Coronary artery (tissue), 2 donors: Measurements from ENCODE around the gene ALDH1L1.

Experiments used
- DNase-seq: peaks from one replicate; pipeline ENCODE4 v3.0.0-alpha.2; 2017; ENCODE audit warnings: low spot score
- H3K27ac ChIP-seq, 2 donors: fragments of 200-600 bp; sonication (generic); one replicate each; pipeline ENCODE4 v1.5.1; 2016 to 2019
- H3K4me3 ChIP-seq: fragments of 200-600 bp; sonication (generic); 2 replicates; pipeline ENCODE4 v1.5.1; 2016; ENCODE audit warnings: mild to moderate bottlenecking, moderate library complexity
- TF ChIP-seq, protein P1 (sequence below): fragments of 200-600 bp; sonication (generic); IDR thresholded peaks from one replicate; pipeline ENCODE4 v1.5.1; 2019; ENCODE audit warnings: antibody characterized with exemption

Gene ALDH1L1

DNA sequence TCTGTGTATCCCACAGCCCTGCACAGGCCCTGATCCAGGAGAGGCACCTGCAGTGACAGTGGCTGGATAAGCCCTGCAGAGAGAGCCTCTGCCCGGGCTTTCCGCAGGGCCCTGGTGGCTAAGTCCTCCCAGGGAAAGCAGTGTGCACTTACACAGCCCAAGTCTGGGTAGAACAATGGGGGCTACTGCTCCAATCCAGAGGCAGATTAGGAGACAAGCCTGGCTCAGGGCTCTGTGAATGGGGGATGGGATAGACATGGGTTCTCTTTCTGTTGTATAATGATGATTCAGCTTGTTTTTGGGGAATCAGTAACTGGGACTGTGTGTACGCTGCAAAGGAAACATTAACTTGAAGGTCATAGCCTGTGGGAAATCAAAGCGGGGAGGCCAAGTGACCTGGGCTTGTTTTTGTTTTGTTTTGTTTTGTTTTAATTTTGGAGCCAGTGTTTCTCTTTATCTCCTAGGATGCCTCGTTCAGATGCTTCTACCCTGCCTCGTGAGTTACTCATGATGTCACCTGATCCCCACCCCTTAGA, 4.1 kb upstream of the ALDH1L1 start:
- TF ChIP-seq, protein P1, sequence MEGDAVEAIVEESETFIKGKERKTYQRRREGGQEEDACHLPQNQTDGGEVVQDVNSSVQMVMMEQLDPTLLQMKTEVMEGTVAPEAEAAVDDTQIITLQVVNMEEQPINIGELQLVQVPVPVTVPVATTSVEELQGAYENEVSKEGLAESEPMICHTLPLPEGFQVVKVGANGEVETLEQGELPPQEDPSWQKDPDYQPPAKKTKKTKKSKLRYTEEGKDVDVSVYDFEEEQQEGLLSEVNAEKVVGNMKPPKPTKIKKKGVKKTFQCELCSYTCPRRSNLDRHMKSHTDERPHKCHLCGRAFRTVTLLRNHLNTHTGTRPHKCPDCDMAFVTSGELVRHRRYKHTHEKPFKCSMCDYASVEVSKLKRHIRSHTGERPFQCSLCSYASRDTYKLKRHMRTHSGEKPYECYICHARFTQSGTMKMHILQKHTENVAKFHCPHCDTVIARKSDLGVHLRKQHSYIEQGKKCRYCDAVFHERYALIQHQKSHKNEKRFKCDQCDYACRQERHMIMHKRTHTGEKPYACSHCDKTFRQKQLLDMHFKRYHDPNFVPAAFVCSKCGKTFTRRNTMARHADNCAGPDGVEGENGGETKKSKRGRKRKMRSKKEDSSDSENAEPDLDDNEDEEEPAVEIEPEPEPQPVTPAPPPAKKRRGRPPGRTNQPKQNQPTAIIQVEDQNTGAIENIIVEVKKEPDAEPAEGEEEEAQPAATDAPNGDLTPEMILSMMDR, result no peak
- Histone ChIP-seq H3K27ac (no peak overlapping the region), H3K4me3 (no peak overlapping the region)
- no peak for DNase-seq

DNA sequence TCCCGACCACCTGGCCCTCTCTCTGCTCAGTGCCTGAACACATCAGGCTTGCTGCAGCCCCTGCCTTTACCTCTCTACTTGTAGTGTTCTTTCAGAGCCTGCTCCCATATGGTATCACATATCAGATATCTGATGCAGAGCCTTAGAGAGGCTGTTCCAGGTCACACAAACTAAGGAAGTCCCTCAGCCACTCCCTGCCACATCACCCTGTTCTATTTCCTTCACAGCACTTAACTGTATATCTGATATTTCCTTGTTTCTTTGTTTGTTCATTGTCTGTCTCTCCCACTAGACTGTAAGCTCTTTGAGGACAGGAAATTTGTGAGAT, 976 bp upstream of the ALDH1L1 start:
- no peak for DNase-seq
- H3K27ac ChIP-seq, result peak overlapping the region; percentile 86 to 94
- TF ChIP-seq, protein P1, result no peak
- peak overlapping the region; percentile 66 for H3K4me3 ChIP-seq

DNA sequence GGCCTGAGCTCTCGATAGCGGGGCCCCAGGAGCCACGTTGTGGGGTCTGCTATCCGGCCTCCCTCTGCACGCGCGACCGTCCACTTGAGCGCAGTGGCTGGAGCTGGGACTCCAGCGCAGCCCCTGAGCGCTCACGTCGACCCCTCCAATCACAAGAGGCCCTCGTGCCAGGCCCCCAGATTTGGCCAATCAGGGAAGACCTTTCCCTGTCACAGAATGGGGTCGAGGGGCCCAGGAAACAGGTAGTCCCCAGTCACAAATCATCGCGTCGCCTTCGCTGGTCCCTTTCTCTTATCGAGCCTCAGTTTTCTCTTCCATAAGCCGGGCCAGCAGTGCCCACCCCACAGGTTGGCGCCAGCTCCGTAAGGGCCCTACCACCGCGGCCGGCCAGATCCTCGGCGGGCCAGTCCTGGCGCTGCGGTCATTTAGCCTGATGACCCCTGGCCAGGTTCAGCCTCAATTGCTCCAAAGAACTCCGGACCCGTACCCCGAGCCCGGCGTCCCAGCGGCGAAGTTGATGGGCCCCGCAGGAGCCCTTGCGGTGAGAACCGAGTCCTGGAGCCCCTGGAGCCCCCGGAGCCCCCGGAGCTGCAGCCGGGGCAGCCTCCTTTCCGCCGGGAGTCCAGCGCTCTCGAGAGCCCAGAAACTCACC, 435 bp downstream of the ALDH1L1 start:
- TF ChIP-seq, protein P1, result no peak
- DNase-seq, result peak; percentile 81
- Histone ChIP-seq H3K4me3 (peak overlapping the region; percentile 66), H3K27ac (peak overlapping the region; percentile 86 to 94)

DNA sequence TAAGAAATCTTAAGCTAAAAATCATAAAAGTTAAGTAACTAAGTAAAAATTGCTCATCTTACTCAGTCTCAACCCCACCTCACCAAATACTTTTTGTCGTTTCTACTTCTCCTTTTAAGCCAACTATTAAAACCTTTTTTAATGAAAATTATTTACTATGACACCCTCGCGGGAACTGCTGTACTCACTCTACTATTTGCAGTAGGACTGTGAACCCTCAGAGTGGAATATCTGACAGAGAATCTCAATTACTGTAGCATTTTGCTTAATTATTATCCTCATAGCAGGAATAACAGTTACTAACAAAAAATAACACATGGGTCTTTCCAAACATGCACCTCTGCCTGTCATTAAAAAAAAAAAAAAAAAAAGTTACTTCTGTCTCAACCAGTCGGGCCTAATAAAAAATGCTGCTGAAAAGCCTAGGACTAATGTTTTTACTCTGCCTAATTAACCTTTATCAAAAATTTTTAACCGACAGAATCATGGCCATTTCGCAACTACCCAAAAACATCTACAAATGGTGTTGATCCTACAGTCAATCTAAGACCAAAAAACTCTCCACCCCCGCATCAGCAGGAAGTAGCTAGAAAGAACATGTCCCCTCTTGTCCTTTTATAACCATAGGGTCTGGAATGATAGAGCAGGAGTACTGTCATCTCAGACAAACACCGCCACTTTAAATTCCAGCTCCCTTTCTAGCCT, 10.2 kb downstream of the ALDH1L1 start:
- no peak for DNase-seq
- Histone ChIP-seq H3K27ac (no peak overlapping the region), H3K4me3 (no peak overlapping the region)
- TF ChIP-seq, protein P1, result no peak

DNA sequence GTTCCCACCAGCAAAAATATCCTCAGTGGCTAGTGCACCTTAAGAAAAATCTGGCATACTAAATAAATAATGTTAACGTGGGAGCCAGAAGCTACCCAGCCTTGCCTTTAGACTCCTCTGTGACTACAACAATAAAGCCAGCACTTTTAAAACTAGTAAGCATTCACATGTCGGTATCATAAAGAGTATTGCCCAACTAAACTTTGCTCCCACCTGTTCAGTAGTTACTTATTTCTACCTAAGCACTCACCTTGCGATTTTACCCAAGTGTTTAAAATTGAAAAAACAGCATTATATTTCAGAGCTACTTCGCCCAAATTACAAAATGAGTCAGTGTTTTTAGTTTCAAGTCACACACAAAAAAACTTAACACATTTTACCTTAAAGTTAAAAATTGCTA, 12.8 kb downstream of the ALDH1L1 start:
- H3K27ac ChIP-seq, result no peak overlapping the region
- no peak for DNase-seq
- TF ChIP-seq, protein P1, result no peak

DNA sequence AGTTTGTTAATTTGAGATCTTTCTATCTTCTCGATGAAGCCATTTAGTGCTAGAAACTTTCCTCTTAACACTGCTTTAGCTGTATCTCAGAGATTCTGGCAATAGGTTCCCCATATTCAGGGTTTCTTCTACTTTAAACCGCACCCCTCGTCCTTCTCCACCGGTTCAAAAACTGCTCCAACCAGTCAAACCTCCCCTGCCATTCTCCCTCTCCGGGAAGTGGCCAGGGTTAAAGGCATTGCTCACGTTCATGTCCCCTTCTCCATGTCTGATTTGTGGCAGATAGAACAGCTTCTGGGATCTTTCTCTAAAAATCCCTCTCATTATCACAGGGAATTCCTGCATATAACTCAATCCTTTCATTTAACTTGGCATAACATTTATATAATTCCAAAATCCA, 14.4 kb downstream of the ALDH1L1 start:
- H3K27ac ChIP-seq, result no peak overlapping the region
- no peak for DNase-seq
- TF ChIP-seq, protein P1, result no peak
- H3K4me3 ChIP-seq, result no peak overlapping the region

More for the DNA sequence above, 12.8 kb downstream of the ALDH1L1 start:
- no peak overlapping the region for H3K4me3 ChIP-seq

DNA sequence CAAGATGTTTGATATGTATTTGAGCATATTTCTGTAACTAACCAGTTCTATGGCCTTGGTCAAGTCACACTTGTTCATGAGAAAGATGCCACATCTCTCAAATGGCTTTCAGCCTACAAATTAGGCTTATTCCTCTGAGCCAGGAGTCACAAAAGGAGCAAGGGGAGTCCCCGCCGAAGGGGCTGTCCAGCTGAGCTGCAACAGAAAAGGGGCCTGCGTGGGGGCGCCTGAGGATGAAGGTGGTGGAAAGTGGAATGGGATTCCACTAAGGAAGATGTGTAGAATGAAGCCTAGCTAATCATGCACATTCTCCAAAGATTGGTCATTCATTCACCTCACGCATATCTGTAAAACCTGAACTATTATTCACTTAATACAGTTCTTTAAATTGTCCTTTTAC, 19.1 kb downstream of the ALDH1L1 start:
- TF ChIP-seq, protein P1, result no peak
- DNase-seq, result no peak
- Histone ChIP-seq H3K27ac (no peak overlapping the region), H3K4me3 (no peak overlapping the region)
